ENCODE results near the gene ADGRF3. TPM values are rescaled to one million over a fixed set of nuclear protein-coding genes. Genes with fewer than 3 reads are reported as not detected.

Gene ADGRF3
- total RNA-seq, 1 experiment from 2014 or later, result 0.09 TPM

DNA sequence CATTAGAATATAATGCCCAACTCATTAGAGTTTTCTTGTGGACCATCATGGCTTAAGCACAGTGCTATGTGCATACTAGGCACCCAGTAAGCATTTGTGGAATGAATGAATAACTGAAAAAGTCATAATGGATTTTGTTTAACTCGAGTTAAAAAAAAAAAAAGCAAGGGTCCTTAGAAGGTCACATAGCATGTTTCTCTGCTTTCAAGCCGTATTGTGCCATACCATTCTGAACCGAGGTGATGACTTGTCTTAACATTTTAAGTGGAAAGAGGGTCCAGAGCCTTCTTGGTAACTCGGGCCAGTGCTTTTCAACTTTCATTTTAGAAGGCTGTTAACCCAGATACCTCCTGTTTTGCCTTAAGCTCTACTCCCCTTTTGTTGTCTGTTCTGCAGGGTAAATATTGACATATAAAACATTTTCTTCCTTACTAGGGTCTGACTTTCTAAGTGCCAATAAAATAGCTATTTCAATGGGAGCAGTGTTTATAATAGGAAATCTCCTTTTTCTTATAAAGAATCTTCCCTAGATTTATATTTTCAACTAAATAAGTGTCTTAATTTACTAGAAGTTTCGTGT, 787 bp upstream of the ADGRF3 start:
- no peak overlapping the region for H3K4ac ChIP-seq (ENCODE audit: low read depth, low read length)
- no peak overlapping the region for H2BK15ac ChIP-seq (ENCODE audit: low read depth, low read length)
- H3K9me3 ChIP-seq (ENCODE audit: control insufficient read depth, low read depth, low read length), result no peaks in the 10 kb centered on the region
- no peak overlapping the region for H4K8ac ChIP-seq (replicated peaks; ENCODE audit: insufficient read length, low read depth, low read length)
- peaks cover 13% of the 10 kb centered on the region for H3K23me2 ChIP-seq (ENCODE audit: insufficient read length, low read depth, low read length, poor library complexity, severe bottlenecking)
- no peak overlapping the region for H2BK120ac ChIP-seq (ENCODE audit: low read depth, low read length, poor library complexity, severe bottlenecking)
- peak overlapping the region; percentile 97 to 98 for H3K4me3 Mint-ChIP-seq
- H3K27me3 ChIP-seq (ENCODE audit: insufficient read depth, low read length), result no peaks in the 10 kb centered on the region
- H3K4me1 ChIP-seq (ENCODE audit: insufficient read depth, low read length), result peaks cover 2% of the 10 kb centered on the region
- H3K18ac ChIP-seq (ENCODE audit: insufficient read length, low read depth, low read length), result no peak overlapping the region
- H4K91ac ChIP-seq (ENCODE audit: insufficient read length, low read depth, low read length), result no peak overlapping the region
- TF ChIP-seq, protein P1, sequence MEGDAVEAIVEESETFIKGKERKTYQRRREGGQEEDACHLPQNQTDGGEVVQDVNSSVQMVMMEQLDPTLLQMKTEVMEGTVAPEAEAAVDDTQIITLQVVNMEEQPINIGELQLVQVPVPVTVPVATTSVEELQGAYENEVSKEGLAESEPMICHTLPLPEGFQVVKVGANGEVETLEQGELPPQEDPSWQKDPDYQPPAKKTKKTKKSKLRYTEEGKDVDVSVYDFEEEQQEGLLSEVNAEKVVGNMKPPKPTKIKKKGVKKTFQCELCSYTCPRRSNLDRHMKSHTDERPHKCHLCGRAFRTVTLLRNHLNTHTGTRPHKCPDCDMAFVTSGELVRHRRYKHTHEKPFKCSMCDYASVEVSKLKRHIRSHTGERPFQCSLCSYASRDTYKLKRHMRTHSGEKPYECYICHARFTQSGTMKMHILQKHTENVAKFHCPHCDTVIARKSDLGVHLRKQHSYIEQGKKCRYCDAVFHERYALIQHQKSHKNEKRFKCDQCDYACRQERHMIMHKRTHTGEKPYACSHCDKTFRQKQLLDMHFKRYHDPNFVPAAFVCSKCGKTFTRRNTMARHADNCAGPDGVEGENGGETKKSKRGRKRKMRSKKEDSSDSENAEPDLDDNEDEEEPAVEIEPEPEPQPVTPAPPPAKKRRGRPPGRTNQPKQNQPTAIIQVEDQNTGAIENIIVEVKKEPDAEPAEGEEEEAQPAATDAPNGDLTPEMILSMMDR (conservative IDR thresholded peaks at IDR 0.05), result no peak
- no peak overlapping the region for H2BK12ac ChIP-seq (ENCODE audit: insufficient read length, low read depth, low read length)
- no peaks in the 10 kb centered on the region for H3K27me3 Mint-ChIP-seq (ENCODE audit: low read depth)
- no peak overlapping the region for H3K27ac ChIP-seq (ENCODE audit: insufficient read length, low read depth, low read length)
- H3K4me2 ChIP-seq (ENCODE audit: insufficient read depth, insufficient read length, low read length), result peak overlapping the region; percentile 74
- H3K36me3 Mint-ChIP-seq (ENCODE audit: insufficient read depth in 1 of 3, low read depth in 3 of 3), result peaks cover 0 to 7% (median 2%) of the 10 kb centered on the region in 3 experiments; a peak in 4 of 7 replicates
- no peak overlapping the region for H4K5ac ChIP-seq (ENCODE audit: insufficient read length, low read depth, low read length)
- H2BK5ac ChIP-seq (ENCODE audit: insufficient read length, low read length), result no peak overlapping the region
- no peak overlapping the region for H3K56ac ChIP-seq (ENCODE audit: insufficient read length, low read depth, low read length)
- no peak overlapping the region for H3K27ac Mint-ChIP-seq
- no peak for DNase-seq
- H3K79me2 ChIP-seq (ENCODE audit: insufficient read depth, low read length), result peaks cover 27% of the 10 kb centered on the region; the same call in 1 of the 2 replicates
- H4K20me1 ChIP-seq (ENCODE audit: control insufficient read depth, insufficient read depth, insufficient read length), result no peaks in the 10 kb centered on the region
- H3K14ac ChIP-seq (ENCODE audit: insufficient read depth, low read length), result no peak overlapping the region
- peak overlapping the region; percentile 68 for H3K9ac ChIP-seq (ENCODE audit: extremely low read depth, insufficient read length, low read length)
- H3K4me1 Mint-ChIP-seq, result peaks cover 21 to 22% of the 10 kb centered on the region in 2 experiments
- H3T11ph ChIP-seq (ENCODE audit: low read length), result no peak overlapping the region
- H2AK5ac ChIP-seq (ENCODE audit: insufficient read length, low read length), result no peak overlapping the region
- H2BK20ac ChIP-seq (ENCODE audit: low read depth, low read length, poor library complexity, severe bottlenecking), result no peak overlapping the region
- no peak overlapping the region for H2AFZ ChIP-seq (ENCODE audit: low read length)
- no peak overlapping the region for H3K23ac ChIP-seq (ENCODE audit: insufficient read length, low read depth, low read length)
- peaks cover 4% of the 10 kb centered on the region for H3K79me1 ChIP-seq (ENCODE audit: insufficient read depth, low read depth, low read length, poor library complexity, severe bottlenecking)
- WGBS (ENCODE audit: extremely low coverage, insufficient read length, low lambda C conversion rate), result no CpG with 5 or more reads among the region's 5 CpGs
- H3K9me3 Mint-ChIP-seq, result no peaks in the 10 kb centered on the region

All from H9 (cell line).